Measurements from ENCODE around the gene ITGB5. TPM values are rescaled to one million over a fixed set of nuclear protein-coding genes. Genes with fewer than 3 reads are reported as not detected.
"Not testable (repeated sequence)": the region's sequence is repeated elsewhere in the genome, so short reads cannot be mapped to it uniquely, and the experiment has no call there.

Gene ITGB5
- total and polyA plus RNA-seq, 2 experiments from 2014 or later, result 103 to 109 TPM

GRCh38 chr3:124785973-124786372, 101.2 kb downstream of the ITGB5 start:
- no peak overlapping the region for H2AFZ ChIP-seq

GRCh38 chr3:124784686-124785382, 102.3 kb downstream of the ITGB5 start:
- 97% methylated on average over 17 of the region's 17 CpGs for WGBS (ENCODE audit: low lambda C conversion rate, missing lambda C conversion rate)
- no peaks in the 10 kb centered on the region for H3K9me2 ChIP-seq (replicated peaks; ENCODE audit: insufficient read depth)
- no peak for DNase-seq (ENCODE audit: low spot score)
- TF ChIP-seq, protein P1, sequence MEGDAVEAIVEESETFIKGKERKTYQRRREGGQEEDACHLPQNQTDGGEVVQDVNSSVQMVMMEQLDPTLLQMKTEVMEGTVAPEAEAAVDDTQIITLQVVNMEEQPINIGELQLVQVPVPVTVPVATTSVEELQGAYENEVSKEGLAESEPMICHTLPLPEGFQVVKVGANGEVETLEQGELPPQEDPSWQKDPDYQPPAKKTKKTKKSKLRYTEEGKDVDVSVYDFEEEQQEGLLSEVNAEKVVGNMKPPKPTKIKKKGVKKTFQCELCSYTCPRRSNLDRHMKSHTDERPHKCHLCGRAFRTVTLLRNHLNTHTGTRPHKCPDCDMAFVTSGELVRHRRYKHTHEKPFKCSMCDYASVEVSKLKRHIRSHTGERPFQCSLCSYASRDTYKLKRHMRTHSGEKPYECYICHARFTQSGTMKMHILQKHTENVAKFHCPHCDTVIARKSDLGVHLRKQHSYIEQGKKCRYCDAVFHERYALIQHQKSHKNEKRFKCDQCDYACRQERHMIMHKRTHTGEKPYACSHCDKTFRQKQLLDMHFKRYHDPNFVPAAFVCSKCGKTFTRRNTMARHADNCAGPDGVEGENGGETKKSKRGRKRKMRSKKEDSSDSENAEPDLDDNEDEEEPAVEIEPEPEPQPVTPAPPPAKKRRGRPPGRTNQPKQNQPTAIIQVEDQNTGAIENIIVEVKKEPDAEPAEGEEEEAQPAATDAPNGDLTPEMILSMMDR (IDR thresholded peaks at IDR 0.05; ENCODE audit: poor library complexity), result no peak
- TF ChIP-seq EZH2phosphoT487 (IDR thresholded peaks at IDR 0.05; ENCODE audit: low read depth, severe bottlenecking, unreplicated experiment) (no peak), EZH2 (IDR thresholded peaks at IDR 0.05; ENCODE audit: borderline replicate concordance) (no peak)
- H3K4me1 ChIP-seq (ENCODE audit: insufficient read depth), result peaks cover 36% of the 10 kb centered on the region
- no peaks in the 10 kb centered on the region for H3K9me3 ChIP-seq (ENCODE audit: low read depth)
- no peak overlapping the region for H3K4me2 ChIP-seq
- H4K20me1 ChIP-seq (ENCODE audit: insufficient read depth, poor library complexity, severe bottlenecking), result no peaks in the 10 kb centered on the region
- H2AFZ ChIP-seq, result no peak overlapping the region
- no peaks in the 10 kb centered on the region for H3K36me3 ChIP-seq (replicated peaks; ENCODE audit: insufficient read depth, low read depth)
- no peak overlapping the region for H3K27ac ChIP-seq
- H3K79me2 ChIP-seq, result peaks cover 3% of the 10 kb centered on the region
- no peaks in the 10 kb centered on the region for H3K27me3 ChIP-seq
- no peak overlapping the region for H3K4me3 ChIP-seq

More at GRCh38 chr3:124785973-124786372, 101.2 kb downstream of the ITGB5 start:
- no peaks in the 10 kb centered on the region for H3K9me3 ChIP-seq (ENCODE audit: low read depth)
- H3K4me1 ChIP-seq (ENCODE audit: insufficient read depth), result peaks cover 25% of the 10 kb centered on the region
- H3K4me3 ChIP-seq, result no peak overlapping the region
- no peak overlapping the region for H3K4me2 ChIP-seq
- TF ChIP-seq EZH2phosphoT487 (IDR thresholded peaks at IDR 0.05; ENCODE audit: low read depth, severe bottlenecking, unreplicated experiment) (no peak), EZH2 (IDR thresholded peaks at IDR 0.05; ENCODE audit: borderline replicate concordance) (no peak)
- TF ChIP-seq, protein P1 (IDR thresholded peaks at IDR 0.05; ENCODE audit: poor library complexity), result no peak
- H3K27ac ChIP-seq, result peak overlapping the region; percentile 72
- WGBS (ENCODE audit: low lambda C conversion rate, missing lambda C conversion rate), result 86% methylated on average over 3 of the region's 3 CpGs
- no peaks in the 10 kb centered on the region for H4K20me1 ChIP-seq (ENCODE audit: insufficient read depth, poor library complexity, severe bottlenecking)
- H3K36me3 ChIP-seq (replicated peaks; ENCODE audit: insufficient read depth, low read depth), result no peaks in the 10 kb centered on the region
- H3K27me3 ChIP-seq, result no peaks in the 10 kb centered on the region
- no peak for DNase-seq (ENCODE audit: low spot score)
- no peaks in the 10 kb centered on the region for H3K9me2 ChIP-seq (replicated peaks; ENCODE audit: insufficient read depth)
- peaks cover 3% of the 10 kb centered on the region for H3K79me2 ChIP-seq

- H3K9me2 ChIP-seq (replicated peaks; ENCODE audit: insufficient read depth), result no peaks in the 10 kb centered on the region
- H3K9me3 ChIP-seq (ENCODE audit: low read depth), result no peaks in the 10 kb centered on the region
- no peak for DNase-seq (ENCODE audit: low spot score)
- no peak overlapping the region for H3K27ac ChIP-seq
- WGBS (ENCODE audit: low lambda C conversion rate, missing lambda C conversion rate), result 81% methylated on average over 4 of the region's 4 CpGs
- H3K79me2 ChIP-seq, result peaks cover under 1% of the 10 kb centered on the region
- no peaks in the 10 kb centered on the region for H4K20me1 ChIP-seq (ENCODE audit: insufficient read depth, poor library complexity, severe bottlenecking)
- no peaks in the 10 kb centered on the region for H3K36me3 ChIP-seq (replicated peaks; ENCODE audit: insufficient read depth, low read depth)
- no peak overlapping the region for H3K4me2 ChIP-seq
- peaks cover 42% of the 10 kb centered on the region for H3K4me1 ChIP-seq (ENCODE audit: insufficient read depth)
- H3K4me3 ChIP-seq, result no peak overlapping the region
- no peaks in the 10 kb centered on the region for H3K27me3 ChIP-seq
- H2AFZ ChIP-seq, result no peak overlapping the region
- TF ChIP-seq, protein P1 (IDR thresholded peaks at IDR 0.05; ENCODE audit: poor library complexity), result no peak
- no peak for TF ChIP-seq EZH2 (IDR thresholded peaks at IDR 0.05; ENCODE audit: borderline replicate concordance)
- no peak for TF ChIP-seq EZH2phosphoT487 (IDR thresholded peaks at IDR 0.05; ENCODE audit: low read depth, severe bottlenecking, unreplicated experiment)
Observed at GRCh38 chr3:124783696-124784095, 103.5 kb downstream of the ITGB5 start.

DNA sequence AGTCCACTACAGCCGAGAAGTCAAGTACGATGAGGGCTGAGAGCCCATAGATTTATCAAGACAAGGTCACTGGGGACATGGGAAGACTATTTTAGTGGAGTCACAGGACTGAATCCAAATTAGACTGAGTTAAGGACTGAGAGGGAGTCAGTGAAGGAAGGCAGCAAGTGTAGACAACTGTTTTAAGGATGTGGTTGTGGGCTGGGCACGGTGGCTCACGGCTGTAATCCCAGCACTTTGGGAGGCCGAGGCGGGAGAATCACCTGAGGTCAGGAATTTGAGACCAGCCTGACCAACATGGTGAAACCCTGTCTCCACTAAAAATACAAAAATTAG, 104.8 kb downstream of the ITGB5 start:
- H3K27me3 ChIP-seq; H3K36me3 ChIP-seq (replicated peaks; ENCODE audit: insufficient read depth, low read depth); H3K9me3 ChIP-seq (ENCODE audit: low read depth); H3K4me2 ChIP-seq; DNase-seq (ENCODE audit: low spot score); H2AFZ ChIP-seq; H4K20me1 ChIP-seq (ENCODE audit: insufficient read depth, poor library complexity, severe bottlenecking); H3K4me3 ChIP-seq; H3K79me2 ChIP-seq; H3K9me2 ChIP-seq (replicated peaks; ENCODE audit: insufficient read depth); H3K27ac ChIP-seq: not testable (repeated sequence)
- 93% methylated on average over 6 of the region's 6 CpGs for whole genome bisulfite sequencing (ENCODE audit: low lambda C conversion rate, missing lambda C conversion rate)
- H3K4me1 ChIP-seq (ENCODE audit: insufficient read depth), result peaks cover 40% of the 10 kb centered on the region

Data from hepatocyte (in vitro differentiated cells).